LNCAP (cell line): Measurements from ENCODE around the gene ASIC1.

Source experiments
- TF ChIP-seq, protein P1 (sequence below): fragments of 450-650 bp; IDR thresholded peaks from 2 replicates; pipeline ENCODE4 v1.5.1; 2017; ENCODE audit warnings: mild to moderate bottlenecking

ASIC1 gene

DNA sequence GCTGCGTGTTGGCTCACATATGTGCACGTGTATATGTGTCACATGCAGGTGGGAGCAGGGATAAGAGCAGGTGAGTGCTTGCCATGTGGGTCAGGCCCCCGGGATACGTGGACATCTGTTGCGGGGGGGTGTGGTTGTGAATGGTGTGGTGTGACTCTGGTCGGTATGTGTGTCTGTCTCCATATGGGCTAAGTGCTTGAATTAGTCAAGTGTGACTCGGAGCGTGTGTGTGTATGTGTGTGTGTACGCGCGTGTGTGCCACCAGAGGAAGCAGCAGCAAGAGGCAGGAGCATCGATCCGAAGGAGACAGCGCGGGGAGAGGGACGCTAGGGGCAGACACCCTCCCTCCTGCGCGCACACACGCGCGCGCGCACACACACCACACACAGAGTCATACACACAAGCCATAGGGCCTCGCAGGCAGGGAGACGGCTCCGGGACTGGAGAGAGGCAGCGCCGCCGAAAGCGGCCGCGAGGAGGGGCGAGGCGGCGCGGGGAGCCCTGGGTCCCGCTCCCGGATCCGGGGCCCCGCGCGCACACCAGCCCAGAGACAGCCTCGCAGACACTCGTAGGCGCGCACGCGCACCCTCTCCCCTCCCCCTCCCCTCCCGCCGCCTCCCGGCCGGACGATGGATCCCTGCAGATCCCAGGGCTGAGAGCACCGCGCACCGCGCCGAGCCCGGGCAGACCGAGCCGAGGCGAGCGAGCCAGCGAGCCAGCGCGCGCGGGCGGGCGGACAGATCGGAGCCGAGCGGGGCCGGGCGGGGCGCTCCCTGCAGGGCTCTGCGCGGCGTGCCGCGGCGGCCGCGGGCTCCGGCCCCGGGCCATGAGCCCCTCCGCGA is at the start of gene ASIC1:
Gene ASIC1 (plus strand): TSS at position 597 of the 842 bp plus-strand sequence. CDS start 1,171 bp downstream, outside the sequence.
- TF ChIP-seq, protein P1, sequence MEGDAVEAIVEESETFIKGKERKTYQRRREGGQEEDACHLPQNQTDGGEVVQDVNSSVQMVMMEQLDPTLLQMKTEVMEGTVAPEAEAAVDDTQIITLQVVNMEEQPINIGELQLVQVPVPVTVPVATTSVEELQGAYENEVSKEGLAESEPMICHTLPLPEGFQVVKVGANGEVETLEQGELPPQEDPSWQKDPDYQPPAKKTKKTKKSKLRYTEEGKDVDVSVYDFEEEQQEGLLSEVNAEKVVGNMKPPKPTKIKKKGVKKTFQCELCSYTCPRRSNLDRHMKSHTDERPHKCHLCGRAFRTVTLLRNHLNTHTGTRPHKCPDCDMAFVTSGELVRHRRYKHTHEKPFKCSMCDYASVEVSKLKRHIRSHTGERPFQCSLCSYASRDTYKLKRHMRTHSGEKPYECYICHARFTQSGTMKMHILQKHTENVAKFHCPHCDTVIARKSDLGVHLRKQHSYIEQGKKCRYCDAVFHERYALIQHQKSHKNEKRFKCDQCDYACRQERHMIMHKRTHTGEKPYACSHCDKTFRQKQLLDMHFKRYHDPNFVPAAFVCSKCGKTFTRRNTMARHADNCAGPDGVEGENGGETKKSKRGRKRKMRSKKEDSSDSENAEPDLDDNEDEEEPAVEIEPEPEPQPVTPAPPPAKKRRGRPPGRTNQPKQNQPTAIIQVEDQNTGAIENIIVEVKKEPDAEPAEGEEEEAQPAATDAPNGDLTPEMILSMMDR: no peak

DNA sequence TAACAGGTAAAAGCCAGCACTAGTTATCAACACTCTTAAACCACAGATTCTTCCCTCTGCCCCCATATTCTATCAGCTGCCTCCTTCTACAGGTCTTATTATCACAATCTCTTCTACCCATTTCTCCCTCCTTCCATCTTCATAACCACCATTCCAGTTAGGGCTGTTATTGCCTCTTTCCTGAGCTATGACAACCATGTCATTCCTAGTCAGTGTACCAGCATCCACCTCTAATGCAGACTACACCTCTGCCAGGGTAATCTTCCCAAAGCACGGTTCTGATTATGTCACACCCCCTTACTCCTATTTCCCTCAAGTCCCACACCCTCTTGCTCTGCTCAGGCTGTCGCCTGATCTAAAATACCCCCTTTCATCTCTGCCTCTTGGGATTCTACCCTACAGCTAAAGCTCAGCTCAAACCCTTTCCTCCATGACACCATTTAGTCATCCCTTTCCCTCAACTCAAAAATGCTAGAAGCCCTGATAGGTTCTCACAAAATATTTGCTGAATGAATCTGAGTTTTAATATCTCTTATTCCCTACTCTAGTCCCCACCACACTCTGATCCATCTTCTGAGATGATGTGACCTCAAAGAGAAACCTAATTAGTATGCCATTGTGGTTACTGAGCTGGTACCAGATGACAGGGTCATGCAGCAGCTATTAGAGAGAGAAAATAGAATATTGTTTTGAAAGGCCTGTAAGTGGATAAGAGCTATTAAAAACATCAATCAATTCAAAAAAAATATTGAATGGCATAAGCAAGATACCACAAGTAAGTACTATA is 43.8 kb upstream of the ASIC1 start:
- TF ChIP-seq, protein P1: no peak

GRCh38 chr12:50014342-50014741 is 43.1 kb upstream of the ASIC1 start:
- TF ChIP-seq, protein P1: no peak

DNA sequence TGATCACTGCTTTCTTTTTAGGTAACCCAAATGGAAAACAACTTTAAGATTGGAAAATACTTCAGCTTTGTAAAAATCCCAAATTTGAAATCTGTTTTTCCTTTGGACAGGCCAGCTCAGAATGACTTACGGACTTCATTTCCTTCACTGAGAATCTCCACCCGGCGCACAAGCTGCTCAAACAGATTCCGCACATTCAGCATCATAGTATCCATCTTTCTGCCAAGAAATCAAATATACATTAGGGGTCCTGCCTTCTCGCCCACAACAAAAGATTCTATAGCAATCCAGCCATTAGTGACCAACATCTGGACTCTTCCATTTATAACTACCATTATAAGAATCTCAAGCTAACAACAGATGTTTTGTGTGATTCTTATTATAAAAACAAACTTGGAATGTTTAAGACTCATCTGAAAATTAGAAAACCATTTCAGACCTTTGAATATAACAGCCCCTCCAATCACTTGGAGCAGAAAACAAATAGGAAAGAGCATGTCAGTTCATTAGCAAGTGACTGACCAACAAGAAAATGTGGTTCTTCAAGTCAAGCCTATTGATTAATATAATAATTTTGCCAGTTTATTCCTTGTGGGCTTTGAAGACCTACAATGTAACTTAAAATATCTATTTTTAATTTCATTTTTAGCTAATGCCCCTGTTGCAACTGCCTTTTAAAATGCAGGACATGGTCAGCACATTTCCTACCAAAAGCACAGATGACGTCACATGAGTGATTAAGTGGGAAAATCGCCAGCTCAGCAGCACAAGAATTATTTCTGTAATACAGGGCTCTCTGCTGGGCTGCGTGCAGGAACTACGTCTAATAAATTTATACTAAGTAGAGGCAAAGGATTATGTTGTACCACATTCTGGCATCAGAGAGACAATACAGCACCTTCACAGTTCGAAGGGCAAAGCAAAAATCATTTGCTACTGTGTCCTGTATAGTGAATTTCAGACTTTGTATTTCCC is 40.6 kb upstream of the ASIC1 start:
- TF ChIP-seq, protein P1: no peak

DNA sequence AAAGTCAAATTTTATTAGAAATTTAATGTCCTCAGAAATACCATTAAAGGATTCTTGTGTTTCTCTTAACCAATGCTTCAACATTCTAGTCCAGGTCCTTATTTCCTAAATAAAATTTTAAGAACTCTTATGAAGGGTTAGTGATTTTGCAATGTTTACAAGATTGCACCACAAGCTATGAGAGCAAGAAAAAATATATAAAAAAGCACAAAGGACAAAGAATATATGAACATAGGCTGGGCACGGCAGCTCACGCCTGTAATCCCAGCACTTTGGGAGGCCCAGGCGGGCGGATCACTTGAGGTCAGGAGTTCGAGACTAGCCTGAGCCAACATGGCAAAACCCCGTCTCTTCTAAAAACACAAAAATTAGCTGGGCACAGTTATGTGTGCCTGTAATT is 39.8 kb upstream of the ASIC1 start:
- TF ChIP-seq, protein P1: no peak

DNA sequence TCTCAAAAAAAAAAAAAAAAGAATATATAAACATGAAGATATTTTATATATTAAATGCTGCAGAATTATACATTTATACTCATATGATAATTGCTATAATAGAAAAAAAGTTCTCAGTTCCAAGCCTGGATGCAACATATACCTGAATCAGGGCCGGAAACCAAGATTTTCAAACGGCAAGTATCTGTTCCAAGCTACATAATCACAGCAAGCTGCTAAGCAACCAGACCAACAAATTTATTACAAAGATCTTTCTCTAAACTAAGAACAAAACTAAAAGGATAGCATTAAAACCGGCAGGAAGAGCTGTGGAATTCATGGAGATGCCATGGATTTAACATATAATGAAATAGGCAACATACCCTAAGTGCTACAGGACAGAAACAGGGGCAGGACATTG is 39.2 kb upstream of the ASIC1 start:
- TF ChIP-seq, protein P1: no peak

DNA sequence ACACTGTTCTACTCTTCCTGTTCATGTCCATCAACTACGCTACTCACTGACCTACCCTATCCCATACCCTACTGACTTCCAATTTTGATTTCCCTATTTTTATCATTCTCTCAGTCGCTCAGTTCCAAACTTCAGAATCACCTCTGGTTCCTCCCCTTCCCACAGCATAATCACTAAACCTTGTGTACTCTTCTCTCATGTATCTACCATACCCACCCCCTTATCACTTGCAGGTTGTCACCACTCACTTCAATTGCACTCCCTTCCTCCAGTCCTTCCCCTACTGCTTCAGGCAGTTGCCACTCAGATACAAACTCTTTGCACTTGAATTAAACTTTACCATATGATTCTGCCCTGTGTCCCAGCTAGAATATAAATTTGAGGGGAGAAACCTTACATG is 38.4 kb upstream of the ASIC1 start:
- TF ChIP-seq, protein P1: no peak
